ENCODE measurements around the gene NDN. TPM values are rescaled to one million over a fixed set of nuclear protein-coding genes. Genes with fewer than 3 reads are reported as not detected.

Gene NDN
- total and polyA plus RNA-seq, 2 donors (not counting 3 experiments of a cell fraction or from before 2014, with no cell fraction given) = 19.2 to 23.1 TPM

- POLR2A ChIA-PET = no interaction called here
Measured at GRCh38 chr15:23663232-23663631, 23.9 kb downstream of the NDN start.

More at GRCh38 chr15:23663232-23663631, 23.9 kb downstream of the NDN start:
- no TSS peak for BruUV-seq (replicated peaks)
- no peaks in the 10 kb centered on the region for H3K27me3 ChIP-seq (ENCODE audit: control insufficient read depth in 2 of 2, insufficient read depth in 2 of 2, low read length in 2 of 2)
- CTCF ChIA-PET = no interaction called here
- H3K4me3 ChIP-seq (replicated peaks in 1 of 3; ENCODE audit: insufficient read depth in 1 of 3, low read depth in 1 of 3, low read length in 3 of 3) = no peak overlapping the region
- no peak overlapping the region for H3K9ac ChIP-seq (replicated peaks; ENCODE audit: extremely low read depth, insufficient read depth, low read length)
- H3K36me3 ChIP-seq (ENCODE audit: control insufficient read depth in 2 of 2, extremely low read depth in 1 of 2, insufficient read depth in 2 of 2, low read length in 2 of 2) = no peaks in the 10 kb centered on the region
- H2AFZ ChIP-seq (ENCODE audit: low read depth, low read length) = no peak overlapping the region
- H3K79me2 ChIP-seq (ENCODE audit: control insufficient read depth, insufficient read depth, low read length) = no peaks in the 10 kb centered on the region
- H3K9me1 ChIP-seq (replicated peaks; ENCODE audit: control insufficient read depth, extremely low read depth, insufficient read depth, low read length) = no peaks in the 10 kb centered on the region
- H3K4me2 ChIP-seq (ENCODE audit: insufficient read depth, low read length) = no peak overlapping the region
- DNase-seq (ENCODE audit: low read depth, low spot score) (no peak), FAIRE-seq (no peak)
- H3K4me1 ChIP-seq (ENCODE audit: control insufficient read depth, extremely low read depth, insufficient read depth, low read length) = no peaks in the 10 kb centered on the region
- TF ChIP-seq FOS (IDR thresholded peaks at IDR 0.05; ENCODE audit: borderline replicate concordance, insufficient read depth, low read length) = no peak
- TF ChIP-seq POLR2A (IDR thresholded peaks at IDR 0.05; ENCODE audit: low read depth, low read length) = no peak
- no peak for TF ChIP-seq CTCF (IDR thresholded peaks at IDR 0.05; ENCODE audit: extremely low read depth in 1 of 2, insufficient read depth in 1 of 2, low read depth in 1 of 2, low read length in 2 of 2)
- no peak for TF ChIP-seq JUN (IDR thresholded peaks at IDR 0.05; ENCODE audit: borderline replicate concordance, insufficient read depth, insufficient read length, low read depth)
- no peak for TF ChIP-seq EZH2 (IDR thresholded peaks at IDR 0.05; ENCODE audit: borderline replicate concordance, low read depth, low read length, severe bottlenecking)
- TF ChIP-seq, protein P1, sequence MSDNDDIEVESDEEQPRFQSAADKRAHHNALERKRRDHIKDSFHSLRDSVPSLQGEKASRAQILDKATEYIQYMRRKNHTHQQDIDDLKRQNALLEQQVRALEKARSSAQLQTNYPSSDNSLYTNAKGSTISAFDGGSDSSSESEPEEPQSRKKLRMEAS (IDR thresholded peaks at IDR 0.05; ENCODE audit: insufficient read depth, insufficient read length) = no peak
- no peak for TF ChIP-seq MYC (IDR thresholded peaks at IDR 0.05; ENCODE audit: low read depth, low read length)
- no peak for TF ChIP-seq POLR2AphosphoS5 (IDR thresholded peaks at IDR 0.05; ENCODE audit: insufficient read depth, low read depth, low read length)
- TF ChIP-seq GATA2 (IDR thresholded peaks at IDR 0.05; ENCODE audit: insufficient read depth, insufficient read length, low read depth, low read length) = no peak
- dilution Hi-C loops (cut with MboI; ENCODE audit: extremely low pct_ligation_motif_present, low sequenced_read_pairs) (no loop called here), intact Hi-C loops (cut with micrococcal nuclease) (no loop called here)
- no peaks in the 10 kb centered on the region for H3K9me3 ChIP-seq (replicated peaks; ENCODE audit: control insufficient read depth, insufficient read depth, low read length)
- H4K20me1 ChIP-seq (replicated peaks; ENCODE audit: control insufficient read depth, extremely low read depth, insufficient read depth, low read length) = no peaks in the 10 kb centered on the region
- H3K27ac ChIP-seq (ENCODE audit: insufficient read depth, low read depth, low read length) = no peak overlapping the region

Data from endothelial cell of umbilical vein (primary cell).